A549 (cell line): ENCODE results near the gene TACC2.

Source experiments
- EP300 ChIP-seq, 2 experiments: fragments of >200 bp; sonication (Bioruptor Twin); formaldehyde crosslinking; IDR thresholded peaks; 2 replicates in 1 of 2; 3 replicates in 1 of 2; pipeline ENCODE4 v1.6.1; 2016 to 2017
- RAD21 ChIP-seq, 2 experiments: fragments of >200 bp in 1 of 2; sonication (Bioruptor Twin) in 1 of 2; formaldehyde crosslinking in 1 of 2; IDR thresholded peaks in 1 of 2; conservative IDR thresholded peaks in 1 of 2; 2 replicates in 1 of 2; 3 replicates in 1 of 2; pipeline ENCODE4 v1.6.1; 2012 to 2018; ENCODE audit warnings: inconsistent platforms in 1 of 2
- TF ChIP-seq, protein P1 (sequence below): fragments of >200 bp; sonication (Bioruptor Twin); formaldehyde crosslinking; IDR thresholded peaks from 3 replicates; pipeline ENCODE4 v1.5.1; 2016

DNA sequence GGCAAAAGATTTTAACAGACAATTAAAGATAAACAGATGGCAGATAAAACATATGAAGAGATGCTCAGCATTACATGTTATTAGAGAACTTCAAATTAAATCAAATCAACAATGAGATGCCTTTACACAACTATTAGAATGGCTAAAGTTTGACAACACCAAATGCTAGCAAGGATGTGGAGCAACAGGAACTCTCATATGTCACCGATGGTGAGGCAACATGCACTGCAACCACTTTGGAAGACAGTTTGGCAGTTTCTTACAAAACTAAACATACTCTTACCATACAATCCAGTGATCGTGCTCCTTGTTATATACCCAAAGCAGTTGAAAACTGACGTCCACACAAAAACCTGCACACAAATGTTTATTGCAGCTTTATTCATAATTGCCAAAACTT is 47.4 kb upstream of the TACC2 start:
- no peak for TF ChIP-seq RAD21 (conservative IDR thresholded peaks at IDR 0.05 in 1 of 2, IDR thresholded peaks at IDR 0.05 in 1 of 2)
- TF ChIP-seq, protein P1, sequence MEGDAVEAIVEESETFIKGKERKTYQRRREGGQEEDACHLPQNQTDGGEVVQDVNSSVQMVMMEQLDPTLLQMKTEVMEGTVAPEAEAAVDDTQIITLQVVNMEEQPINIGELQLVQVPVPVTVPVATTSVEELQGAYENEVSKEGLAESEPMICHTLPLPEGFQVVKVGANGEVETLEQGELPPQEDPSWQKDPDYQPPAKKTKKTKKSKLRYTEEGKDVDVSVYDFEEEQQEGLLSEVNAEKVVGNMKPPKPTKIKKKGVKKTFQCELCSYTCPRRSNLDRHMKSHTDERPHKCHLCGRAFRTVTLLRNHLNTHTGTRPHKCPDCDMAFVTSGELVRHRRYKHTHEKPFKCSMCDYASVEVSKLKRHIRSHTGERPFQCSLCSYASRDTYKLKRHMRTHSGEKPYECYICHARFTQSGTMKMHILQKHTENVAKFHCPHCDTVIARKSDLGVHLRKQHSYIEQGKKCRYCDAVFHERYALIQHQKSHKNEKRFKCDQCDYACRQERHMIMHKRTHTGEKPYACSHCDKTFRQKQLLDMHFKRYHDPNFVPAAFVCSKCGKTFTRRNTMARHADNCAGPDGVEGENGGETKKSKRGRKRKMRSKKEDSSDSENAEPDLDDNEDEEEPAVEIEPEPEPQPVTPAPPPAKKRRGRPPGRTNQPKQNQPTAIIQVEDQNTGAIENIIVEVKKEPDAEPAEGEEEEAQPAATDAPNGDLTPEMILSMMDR, result no peak
- TF ChIP-seq EP300 (IDR thresholded peaks at IDR 0.05), result no peak
